Small intestine (tissue), 7 donors: ENCODE measurements around the gene KANK4. TPM values are rescaled to one million over a fixed set of nuclear protein-coding genes. Genes with fewer than 3 reads are reported as not detected.
A peak's percentile ranks its signal among the peaks of the same experiment; 100 is the strongest.

Source experiments
- DNase-seq, 2 donors: peaks; one replicate each; pipeline versions ENCODE4 v3.0.0 to v3.0.0-alpha.2; 2013
- FAIRE-seq: peaks from 2 replicates; lab custom pipeline; 2012; peaks lifted over from hg19 to GRCh38; lab: Jason Lieb, UNC
- H3K27ac ChIP-seq, 3 donors: one replicate each; pipeline ENCODE4 v1.5.1; 2013; ENCODE audit warnings: low read length in 2 of 3, mild to moderate bottlenecking in 2 of 3, control low read depth in 1 of 3, inconsistent platforms in 1 of 3, low read depth in 1 of 3, moderate library complexity in 1 of 3
- H3K27me3 ChIP-seq, 3 donors: one replicate each; pipeline ENCODE4 v1.6.1; 2013; ENCODE audit warnings: low read length in 3 of 3, inconsistent platforms in 1 of 3; ENCODE audit not compliant: control insufficient read depth in 3 of 3, insufficient read depth in 3 of 3
- H3K36me3 ChIP-seq, 3 donors: one replicate each; pipeline ENCODE4 v1.6.1; 2013; ENCODE audit warnings: low read length in 3 of 3, inconsistent platforms in 1 of 3, low read depth in 1 of 3, mild to moderate bottlenecking in 1 of 3, moderate library complexity in 1 of 3; ENCODE audit not compliant: control insufficient read depth in 3 of 3, insufficient read depth in 2 of 3
- H3K4me1 ChIP-seq, 3 donors: one replicate each; pipeline ENCODE4 v1.6.1; 2013; ENCODE audit warnings: low read length in 2 of 3, inconsistent platforms in 1 of 3, low read depth in 1 of 3, mild to moderate bottlenecking in 1 of 3, moderate library complexity in 1 of 3; ENCODE audit not compliant: control insufficient read depth in 3 of 3, insufficient read depth in 2 of 3
- H3K4me3 ChIP-seq, 3 donors: one replicate each; pipeline ENCODE4 v1.5.1; 2013; ENCODE audit warnings: low read length in 3 of 3, control low read depth in 1 of 3, inconsistent platforms in 1 of 3, low read depth in 1 of 3, mild to moderate bottlenecking in 1 of 3, moderate library complexity in 1 of 3
- H3K9me3 ChIP-seq, 2 donors: one replicate each; pipeline ENCODE4 v1.6.1; 2013; ENCODE audit warnings: low read depth in 1 of 2, low read length in 1 of 2; ENCODE audit not compliant: control insufficient read depth in 2 of 2, insufficient read depth in 1 of 2
- WGBS, 3 donors: extraction: QIAGEN DNeasy Blood & Tissue Kit; methylation state at CpG; one replicate each; pipeline ENCODE4 v1.1.7; 2013; 5-methylcytosine and 5-hydroxymethylcytosine counted together
- polyA plus RNA-seq, 4 donors: library from polyadenylated mRNA; stranded (reverse) in 3 of 4; unstranded in 1 of 4; fragments of 200-250 nt in 3 of 4; fragments of 120-200 nt in 1 of 4; gene quantifications; one replicate each; pipeline versions ENCODE4 v1.2.1 to v1.2.3, GENCODE V29; 2013
- donor health status: healthy with polysubstance abuse.
- donor health status: control.
- donor health status: control.
- donor health status: Bipolar disorder and iron deficiency.
- donor health status: healthy.

The KANK4 gene
- polyA plus RNA-seq, 4 donors = 0.43 to 1.4 TPM; not detected in 2

- no peak overlapping the region for H3K27ac ChIP-seq
- peaks cover 0 to 2% (median 0%) of the 10 kb centered on the region in 3 donors for H3K36me3 ChIP-seq
- H3K27me3 ChIP-seq = no peaks in the 10 kb centered on the region
- FAIRE-seq (no peak), DNase-seq (no peak)
- no peak overlapping the region for H3K4me3 ChIP-seq
- no peaks in the 10 kb centered on the region for H3K4me1 ChIP-seq
- peaks cover 0 to 9% of the 10 kb centered on the region in 2 donors for H3K9me3 ChIP-seq
- WGBS, 3 donors = 62 to 82% (median 76%) methylated on average over 6 of the region's 6 CpGs
These were observed 105.9 kb downstream of the KANK4 start for GRCh38 chr1:62213075-62213914.

- H3K27me3 ChIP-seq = no peaks in the 10 kb centered on the region
- DNase-seq = no peak
- peaks cover 0 to 9% of the 10 kb centered on the region in 2 donors for H3K9me3 ChIP-seq
- WGBS, 3 donors = 78 to 90% (median 85%) methylated on average over 6 of the region's 6 CpGs
- no peak overlapping the region for H3K4me3 ChIP-seq
- H3K27ac ChIP-seq = no peak overlapping the region
- no peak for FAIRE-seq
- H3K36me3 ChIP-seq = peaks cover 0 to 5% (median 0%) of the 10 kb centered on the region in 3 donors
- H3K4me1 ChIP-seq = no peaks in the 10 kb centered on the region
These were observed 106.8 kb downstream of the KANK4 start for GRCh38 chr1:62212411-62212810.

GRCh38 chr1:62210960-62211359 lies 108.3 kb downstream of the KANK4 start:
- Histone ChIP-seq H3K9me3 (peaks cover 0 to 9% of the 10 kb centered on the region in 2 donors), H3K27ac (no peak overlapping the region), H3K36me3 (peaks cover 0 to 5% (median 0%) of the 10 kb centered on the region in 3 donors), H3K4me1 (no peaks in the 10 kb centered on the region), H3K4me3 (no peak overlapping the region), H3K27me3 (no peaks in the 10 kb centered on the region)
- FAIRE-seq (no peak), DNase-seq (no peak)
- WGBS, 3 donors = 79 to 94% (median 93%) methylated on average over 1 of the region's 1 CpG

GRCh38 chr1:62209931-62210595 lies 109.2 kb downstream of the KANK4 start:
- FAIRE-seq (no peak), DNase-seq (peak in 1 of 2 donors; percentile 15)
- Histone ChIP-seq H3K4me3 (no peak overlapping the region), H3K27me3 (no peaks in the 10 kb centered on the region), H3K9me3 (peaks cover 0 to 11% of the 10 kb centered on the region in 2 donors), H3K27ac (no peak overlapping the region), H3K36me3 (peaks cover 0 to 7% (median 0%) of the 10 kb centered on the region in 3 donors), H3K4me1 (no peaks in the 10 kb centered on the region)
- 79 to 89% (median 85%) methylated on average over 1 of the region's 1 CpG for WGBS, 3 donors

- no peak overlapping the region for H3K4me3 ChIP-seq
- H3K27me3 ChIP-seq = no peaks in the 10 kb centered on the region
- H3K4me1 ChIP-seq = no peaks in the 10 kb centered on the region
- H3K9me3 ChIP-seq = peaks cover 0 to 18% of the 10 kb centered on the region in 2 donors
- H3K27ac ChIP-seq = no peak overlapping the region
- 0 to 43% (median 4%) methylated on average over 1 of the region's 1 CpG for WGBS, 3 donors
- peaks cover 0 to 9% (median 0%) of the 10 kb centered on the region in 3 donors for H3K36me3 ChIP-seq
- no peak for FAIRE-seq
- DNase-seq = no peak
These were observed 110.3 kb downstream of the KANK4 start for GRCh38 chr1:62208970-62209369.

GRCh38 chr1:62208087-62208486 lies 111.1 kb downstream of the KANK4 start:
- no peak overlapping the region for H3K4me3 ChIP-seq
- H3K36me3 ChIP-seq = peaks cover 0 to 12% (median 0%) of the 10 kb centered on the region in 3 donors
- H3K9me3 ChIP-seq = peaks cover 0 to 18% of the 10 kb centered on the region in 2 donors
- no peaks in the 10 kb centered on the region for H3K4me1 ChIP-seq
- H3K27me3 ChIP-seq = no peaks in the 10 kb centered on the region
- no peak overlapping the region for H3K27ac ChIP-seq
- FAIRE-seq (no peak), DNase-seq (no peak)
- WGBS, 3 donors = 89 to 95% (median 91%) methylated on average over 5 of the region's 5 CpGs

GRCh38 chr1:62207187-62207586 lies 112.0 kb downstream of the KANK4 start:
- 92 to 97% (median 95%) methylated on average over 2 of the region's 2 CpGs for whole genome bisulfite sequencing, 3 donors
- no peak for FAIRE-seq
- no peak overlapping the region for H3K4me3 ChIP-seq
- H3K4me1 ChIP-seq = no peaks in the 10 kb centered on the region
- no peak overlapping the region for H3K27ac ChIP-seq
- DNase-seq = no peak
- H3K9me3 ChIP-seq = peaks cover 0 to 13% of the 10 kb centered on the region in 2 donors
- H3K27me3 ChIP-seq = no peaks in the 10 kb centered on the region
- H3K36me3 ChIP-seq = peaks cover 0 to 12% (median 0%) of the 10 kb centered on the region in 3 donors

- WGBS, 3 donors = 14 to 32% (median 17%) methylated on average over 3 of the region's 3 CpGs
- DNase-seq = no peak
These were observed 120.5 kb downstream of the KANK4 start for GRCh38 chr1:62198781-62199125.

More at GRCh38 chr1:62198781-62199125, 120.5 kb downstream of the KANK4 start:
- Histone ChIP-seq H3K27me3 (peaks cover 5 to 24% (median 5%) of the 10 kb centered on the region in 3 donors), H3K36me3 (peaks cover 0 to 2% (median 0%) of the 10 kb centered on the region in 3 donors), H3K4me3 (no peak overlapping the region), H3K27ac (no peak overlapping the region), H3K4me1 (no peaks in the 10 kb centered on the region), H3K9me3 (no peaks in the 10 kb centered on the region)
- FAIRE-seq = no peak
